GM20431 (cell line): Measurements from ENCODE around the gene ANO6.

Experiments
- in situ Hi-C: fragments of 300-500 bp; cut with MseI, MboI; formaldehyde crosslinking; loops from one replicate; pipeline ENCODE4 v1.15.0; 2020; ENCODE audit warnings: low sequenced_read_pairs; ENCODE audit not compliant: unreplicated experiment

ANO6 gene

GRCh38 chr12:45273717-45274271 lies 57.9 kb downstream of the ANO6 start:
- in situ Hi-C loops, result no loop called here

DNA sequence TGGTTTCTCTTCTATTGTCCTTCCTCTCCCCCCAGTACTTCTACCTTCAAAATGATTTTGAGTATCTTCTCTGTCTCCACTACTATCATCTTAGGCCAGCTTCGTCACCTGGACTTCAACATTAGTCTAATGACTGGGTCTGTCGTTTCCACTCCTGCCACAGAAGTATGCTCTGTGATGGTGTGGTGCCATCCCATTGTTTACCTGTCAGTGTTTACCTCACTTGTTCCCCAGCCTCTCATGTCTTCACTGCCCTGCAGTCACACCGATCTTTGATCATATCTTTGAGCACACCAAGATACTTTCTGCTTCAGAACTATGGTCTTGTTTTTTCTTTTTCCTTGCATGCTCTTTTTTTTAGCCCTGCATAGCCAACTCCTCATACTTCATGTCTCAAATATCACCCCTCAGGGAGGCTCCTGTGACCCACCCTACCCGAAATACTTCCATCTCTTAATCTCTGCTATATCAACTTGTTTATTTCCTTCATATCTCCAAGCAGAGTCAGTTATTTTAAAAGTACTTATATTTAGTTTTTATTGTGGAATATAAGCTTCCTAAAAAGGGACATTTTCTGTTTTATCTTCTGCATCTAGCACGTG lies 60.4 kb downstream of the ANO6 start:
- in situ Hi-C loops, result no loop called here

- in situ Hi-C loops, result no loop called here
Measured at GRCh38 chr12:45278447-45278846, 62.6 kb downstream of the ANO6 start.

GRCh38 chr12:45279931-45280830 lies 64.3 kb downstream of the ANO6 start:
- in situ Hi-C loops, result no loop called here

DNA sequence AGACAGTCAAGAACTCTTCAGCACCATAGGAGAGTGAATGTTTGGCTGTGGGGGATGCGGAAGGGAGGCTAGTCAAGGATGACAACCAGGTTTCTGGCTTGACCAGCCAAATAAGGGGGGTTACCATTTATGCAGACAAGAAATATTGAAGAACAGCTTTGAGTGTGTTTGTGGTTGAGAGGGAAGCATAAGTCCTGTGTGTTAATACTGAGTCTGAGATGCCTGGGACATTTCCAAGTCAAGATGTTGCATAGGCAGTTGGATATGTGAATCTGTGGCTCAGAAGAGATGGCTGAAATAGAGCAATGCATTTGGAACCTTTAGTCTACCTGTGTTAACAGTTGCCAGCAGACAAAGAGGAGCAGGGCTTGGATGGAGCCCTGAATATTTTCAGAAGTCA lies 66.1 kb downstream of the ANO6 start:
- in situ Hi-C loops, result no loop called here

DNA sequence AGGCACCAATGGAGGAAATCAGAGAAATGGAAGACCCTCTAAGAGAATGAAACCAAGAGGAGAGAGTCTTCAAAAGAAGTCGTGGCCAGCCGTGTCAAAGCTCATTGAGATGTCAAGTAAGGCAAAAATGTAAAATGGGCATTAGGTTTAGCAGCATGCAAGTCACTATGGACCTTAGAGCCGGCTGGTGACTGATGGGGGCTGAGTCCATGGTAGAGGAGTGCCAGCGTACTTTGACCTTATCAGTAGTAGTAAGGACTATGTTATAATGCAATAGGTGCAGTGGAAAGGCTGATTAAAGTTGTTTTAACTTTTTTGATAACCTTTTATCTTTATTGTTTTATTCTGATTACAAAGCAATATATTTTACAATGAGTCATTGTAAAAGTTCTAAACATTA lies 66.5 kb downstream of the ANO6 start:
- in situ Hi-C loops, result no loop called here

DNA sequence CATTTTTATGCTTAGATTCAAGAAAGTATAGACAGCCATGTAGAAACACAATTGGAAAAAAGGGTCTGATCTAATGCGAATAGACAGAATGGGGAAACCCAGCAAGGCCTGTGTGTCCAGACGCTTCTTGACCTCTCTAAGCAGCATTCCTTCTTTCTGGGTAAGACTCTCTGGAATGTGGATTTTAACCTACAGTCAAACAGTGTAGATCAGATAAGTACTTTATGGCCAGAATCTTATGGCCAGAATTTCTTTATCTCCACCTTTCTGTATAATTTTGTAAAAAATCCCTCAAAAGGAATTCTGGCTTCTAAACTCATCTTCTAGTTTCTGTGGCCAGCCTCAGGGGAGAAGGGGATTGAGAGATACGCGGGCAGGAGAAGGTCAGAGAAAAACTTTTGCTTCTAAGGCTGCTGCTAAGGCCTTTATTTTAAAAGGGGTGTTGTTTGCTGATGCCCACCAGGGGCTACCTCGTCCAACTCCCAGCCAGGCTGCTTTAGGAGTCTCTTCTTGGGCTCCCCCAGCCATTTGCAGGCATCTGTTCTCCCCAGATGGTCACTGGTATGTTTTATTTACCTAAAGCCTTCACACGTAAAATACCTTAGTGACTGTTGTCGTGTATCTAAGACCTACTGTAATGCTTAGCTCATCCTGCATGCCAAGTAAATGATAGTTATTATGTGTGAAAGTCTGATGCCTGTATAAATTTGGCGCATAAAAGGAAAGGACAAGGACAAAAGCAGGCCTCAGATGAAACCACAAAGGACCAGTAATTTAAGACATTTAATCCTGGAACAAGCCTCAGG lies 68.4 kb downstream of the ANO6 start:
- in situ Hi-C loops, result no loop called here

DNA sequence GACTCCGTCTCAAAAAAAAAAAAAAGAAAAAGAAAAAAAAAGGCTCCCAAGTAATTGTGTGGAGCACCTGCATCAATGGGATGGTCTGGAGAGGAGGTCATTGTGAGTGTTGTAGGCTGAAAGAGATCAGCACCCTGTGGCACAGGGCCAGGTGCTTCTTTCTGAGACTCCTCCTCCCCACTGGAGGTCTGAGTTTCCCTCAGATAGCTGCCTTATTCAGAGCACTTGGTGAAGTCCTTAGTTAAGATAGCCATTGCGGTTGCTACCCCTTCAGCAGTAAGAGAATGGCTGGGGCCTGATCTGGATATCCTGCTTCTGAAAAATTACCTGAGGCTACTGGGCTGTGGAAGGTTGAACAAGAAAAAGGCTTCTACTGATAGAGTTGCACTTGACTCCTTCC lies 69.8 kb downstream of the ANO6 start:
- in situ Hi-C loops, result no loop called here

DNA sequence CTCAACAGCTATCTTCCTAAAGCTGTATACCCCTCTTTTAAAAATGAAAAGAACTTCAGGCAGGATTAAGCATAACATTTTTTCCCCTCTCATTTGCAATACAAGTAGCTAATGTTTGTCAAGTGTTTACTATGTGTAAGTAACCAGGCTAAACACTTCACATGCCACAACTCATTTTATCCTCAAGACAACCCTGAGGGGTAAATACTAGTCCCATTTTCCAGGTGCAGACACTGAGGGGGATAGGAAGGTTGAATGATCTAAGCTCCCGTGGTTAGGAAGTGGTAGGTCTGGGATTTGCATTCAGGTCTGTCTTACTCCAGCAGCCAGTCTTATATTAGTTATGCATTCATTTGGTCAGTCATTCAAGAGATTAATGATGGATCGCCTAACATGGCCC lies 70.7 kb downstream of the ANO6 start:
- in situ Hi-C loops, result no loop called here

DNA sequence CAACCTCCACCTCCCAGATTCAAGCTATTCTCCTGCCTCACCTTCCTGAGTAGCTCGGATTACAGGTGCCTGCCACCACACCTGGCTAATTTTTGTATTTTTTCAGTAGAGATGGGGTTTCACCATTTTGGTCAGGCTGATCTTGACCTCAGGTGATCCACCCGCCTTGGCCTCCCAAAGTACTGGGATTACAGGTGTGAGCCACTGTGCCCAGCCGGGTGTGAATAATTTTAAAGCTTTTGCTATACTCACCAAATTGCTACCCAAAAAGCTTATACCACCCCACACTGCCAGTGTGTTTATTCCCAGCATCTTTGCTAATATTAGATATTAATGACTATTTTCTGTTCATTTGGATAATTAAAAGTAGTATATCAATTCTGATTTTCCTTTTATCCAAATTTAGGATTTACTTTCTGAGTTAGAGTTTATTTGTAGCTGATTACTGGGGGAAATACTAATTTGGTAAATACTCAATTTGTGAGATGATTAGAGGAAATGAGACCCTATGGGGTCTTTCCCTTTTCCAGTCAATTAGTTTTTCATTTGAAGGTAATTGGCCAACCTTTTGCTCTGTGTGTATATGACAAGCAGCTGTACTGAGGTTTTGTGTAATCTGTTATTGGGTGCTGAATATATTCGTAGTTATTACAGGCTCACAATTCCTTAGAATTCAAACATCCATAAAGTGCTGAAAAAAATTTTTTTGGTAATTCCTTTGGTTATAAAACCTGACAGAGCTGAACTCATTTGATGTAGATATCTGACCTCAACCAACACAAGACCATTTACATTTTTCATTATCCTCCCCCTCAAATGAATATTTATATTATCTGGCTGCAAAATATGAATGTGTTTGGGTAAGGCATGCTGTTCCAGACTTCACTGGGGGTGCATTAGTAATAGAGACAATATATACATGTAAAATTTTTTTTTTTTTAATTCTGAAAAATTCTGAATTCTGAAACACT lies 73.6 kb downstream of the ANO6 start:
- in situ Hi-C loops, result no loop called here

GRCh38 chr12:45290216-45290605 lies 74.3 kb downstream of the ANO6 start:
- in situ Hi-C loops, result no loop called here

DNA sequence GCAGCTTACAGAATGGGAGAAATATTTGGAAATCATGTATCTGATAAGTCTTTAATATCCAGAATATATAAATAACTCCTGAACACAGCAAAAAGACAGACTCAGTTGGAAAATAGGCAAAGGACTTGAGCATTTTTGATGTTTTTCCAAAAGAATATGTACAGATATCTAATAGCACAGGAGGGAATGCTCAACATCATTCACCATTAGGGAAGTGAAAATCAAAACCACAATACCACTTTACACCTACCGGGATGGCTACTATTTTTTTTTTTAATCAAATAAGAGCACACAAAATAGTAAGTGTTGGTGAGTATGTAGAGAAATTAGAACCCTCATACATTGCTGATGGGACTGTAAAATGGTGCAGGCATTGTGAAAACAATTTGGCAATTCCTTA lies 75.6 kb downstream of the ANO6 start:
- in situ Hi-C loops, result no loop called here

DNA sequence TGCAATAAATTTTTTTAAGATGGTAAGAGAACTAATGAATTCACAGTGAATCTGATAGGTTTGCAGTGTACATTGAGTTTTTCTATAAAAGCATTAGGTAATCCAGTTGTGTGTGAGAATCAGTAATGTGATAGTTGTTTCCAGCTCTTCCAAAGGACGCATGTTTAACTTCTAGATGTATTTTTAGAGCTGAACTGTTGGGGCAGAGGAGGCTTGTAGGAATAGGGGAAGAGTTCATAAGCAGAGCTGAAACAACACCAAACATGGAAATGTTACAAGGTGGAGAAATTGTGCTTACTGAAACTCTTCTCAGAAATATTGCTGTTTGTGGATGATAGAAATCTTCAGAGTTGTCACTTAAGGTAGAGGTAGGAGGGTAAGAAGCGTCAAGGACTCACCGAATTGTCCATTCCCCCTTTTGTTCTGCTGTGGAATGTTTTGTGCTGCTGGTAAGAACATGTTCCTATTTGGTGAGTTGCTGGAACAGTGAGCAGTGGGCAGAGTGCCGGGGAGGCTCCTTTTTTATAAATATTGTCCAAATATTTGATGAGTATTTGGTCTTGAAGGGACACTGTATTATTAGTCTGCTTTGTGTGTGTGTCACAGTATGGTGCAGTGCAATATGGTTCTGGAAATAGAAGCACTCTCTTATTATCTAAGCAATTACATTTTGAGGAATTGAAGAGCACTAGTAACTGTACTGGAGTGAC lies 76.7 kb downstream of the ANO6 start:
- in situ Hi-C loops, result no loop called here

DNA sequence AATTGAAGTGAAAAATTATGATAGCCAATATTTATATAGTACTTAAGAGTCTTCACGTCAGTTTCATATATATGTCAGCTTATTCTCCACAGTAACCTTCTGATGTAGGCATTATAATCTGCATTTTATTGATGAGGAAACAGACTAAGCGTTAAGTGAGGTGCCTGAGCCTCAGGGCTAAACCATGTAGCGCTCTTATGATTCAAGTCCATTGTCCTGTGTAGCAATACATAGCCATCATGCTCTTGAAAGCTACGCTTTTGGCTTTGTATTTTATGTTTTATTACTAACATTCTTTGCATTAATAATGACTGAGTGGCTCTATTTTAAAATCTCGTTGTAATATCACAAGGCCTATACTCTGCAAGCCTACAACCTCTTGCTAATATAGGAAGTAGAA lies 79.0 kb downstream of the ANO6 start:
- in situ Hi-C loops, result no loop called here

GRCh38 chr12:45296046-45296586 lies 80.2 kb downstream of the ANO6 start:
- in situ Hi-C loops, result no loop called here

DNA sequence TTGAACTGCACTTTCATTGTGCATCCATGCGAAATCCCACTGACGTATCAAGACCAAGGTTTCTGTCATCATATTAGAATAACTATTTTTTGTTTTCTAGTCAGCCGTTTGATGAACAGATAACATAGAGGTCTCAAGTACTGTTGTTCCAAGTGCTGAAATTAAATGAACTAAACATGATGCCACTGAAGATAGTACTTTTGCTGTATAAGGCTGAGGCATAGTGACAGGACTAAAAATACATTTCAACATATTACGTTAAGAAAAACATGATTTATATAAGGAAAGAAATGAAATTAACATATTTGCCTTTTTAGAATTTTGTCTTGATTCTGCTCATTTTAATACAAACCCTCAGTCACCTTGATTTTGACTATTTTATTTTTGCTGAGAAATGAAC lies 82.2 kb downstream of the ANO6 start:
- in situ Hi-C loops, result no loop called here

DNA sequence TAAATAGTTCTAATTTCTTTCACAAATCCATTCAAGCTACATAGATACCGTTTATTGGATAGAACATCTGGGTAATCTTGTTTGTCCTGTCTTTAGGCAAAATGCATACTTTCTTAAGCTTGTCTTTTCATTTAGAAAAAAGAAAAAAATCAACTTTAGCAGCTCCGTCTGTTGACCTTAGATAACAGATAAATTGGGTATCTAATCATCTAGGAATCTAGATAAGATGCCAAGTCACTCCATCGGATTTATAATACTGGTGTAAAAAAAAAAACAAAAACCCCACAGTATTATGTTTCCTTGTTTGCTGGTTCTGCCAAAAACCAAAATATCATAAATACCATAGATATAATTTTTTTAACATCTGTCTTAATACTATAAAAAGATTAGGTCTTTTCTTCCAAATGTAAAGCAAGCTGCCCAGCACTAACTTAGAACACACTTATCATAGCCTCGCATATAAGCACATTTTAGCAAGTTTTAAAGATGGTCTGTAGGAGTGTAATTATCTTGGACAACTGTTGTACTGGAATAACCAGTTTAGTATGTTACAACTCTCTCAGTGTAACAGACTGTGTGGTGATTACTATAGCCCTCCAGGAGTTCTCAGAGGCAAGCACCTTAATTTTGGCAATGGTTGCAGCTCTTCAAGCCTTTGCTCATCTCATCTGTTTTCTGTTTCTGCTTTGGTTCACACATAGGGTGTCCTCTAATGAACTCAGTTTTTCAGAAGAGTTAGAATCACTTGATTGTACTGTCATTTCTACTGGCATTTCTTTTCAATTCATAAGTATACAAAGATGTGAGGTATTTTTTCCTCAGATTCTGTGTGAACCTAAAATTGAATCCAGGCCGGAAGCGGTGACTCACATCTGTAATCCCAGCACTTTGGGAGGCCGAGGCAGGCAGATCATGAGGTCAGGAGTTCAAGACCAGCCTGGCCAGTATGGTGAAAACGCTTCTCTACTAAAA lies 83.1 kb downstream of the ANO6 start:
- in situ Hi-C loops, result no loop called here
